Fibroblast of lung (primary cell): ENCODE data around the gene SHKBP1. TPM values are rescaled to one million over a fixed set of nuclear protein-coding genes. Genes with fewer than 3 reads are reported as not detected.

Source experiments
- DNase-seq, 2 donors: peaks; one replicate each; pipeline versions ENCODE4 v3.0.0 to v3.0.0-alpha.2; 2010; ENCODE audit warnings: low read depth in 2 of 2
- H2AFZ ChIP-seq: 2 replicates; pipeline ENCODE4 v1.5.1; 2012; ENCODE audit warnings: low read length, control low read depth, inconsistent platforms
- H3K27ac ChIP-seq: 2 replicates; pipeline ENCODE4 v1.5.1; 2011; ENCODE audit warnings: low read length, control low read depth; ENCODE audit not compliant: insufficient read depth
- H3K27me3 ChIP-seq: 2 replicates; pipeline ENCODE4 v1.5.1; 2011; ENCODE audit warnings: mild to moderate bottlenecking, low read length; ENCODE audit not compliant: control insufficient read depth, insufficient read depth
- H3K36me3 ChIP-seq: 2 replicates; pipeline ENCODE4 v1.5.1; 2011; ENCODE audit warnings: low read length; ENCODE audit not compliant: control insufficient read depth, insufficient read depth
- H3K4me1 ChIP-seq: 2 replicates; pipeline ENCODE4 v1.5.1; 2011; ENCODE audit warnings: low read length; ENCODE audit not compliant: control insufficient read depth, insufficient read depth; ENCODE audit errors: extremely low read depth
- H3K4me2 ChIP-seq: 2 replicates; pipeline ENCODE4 v1.5.1; 2011; ENCODE audit warnings: low read length, control low read depth; ENCODE audit not compliant: insufficient read depth; ENCODE audit errors: extremely low read depth
- H3K4me3 ChIP-seq, 4 experiments: fragments of 200-600 bp in 1 of 4; sonication (generic) in 1 of 4; replicated peaks in 1 of 4; 2 replicates each; pipeline ENCODE4 v1.5.1; 2011 to 2016; ENCODE audit warnings: low read length in 4 of 4, low read depth in 3 of 4, mild to moderate bottlenecking in 3 of 4, control low read depth in 2 of 4, inconsistent platforms in 1 of 4, mixed read lengths in 1 of 4; ENCODE audit not compliant: insufficient read depth in 1 of 4; ENCODE audit errors: control extremely low read depth in 1 of 4
- H3K79me2 ChIP-seq: 2 replicates; pipeline ENCODE4 v1.5.1; 2012; ENCODE audit warnings: mild to moderate bottlenecking, low read length, inconsistent platforms; ENCODE audit not compliant: control insufficient read depth, insufficient read depth
- H3K9ac ChIP-seq: 2 replicates; pipeline ENCODE4 v1.5.1; 2011; ENCODE audit warnings: mild to moderate bottlenecking, low read length, control low read depth; ENCODE audit not compliant: insufficient read depth
- H3K9me3 ChIP-seq: 2 replicates; pipeline ENCODE4 v1.5.1; 2012; ENCODE audit warnings: low read depth, low read length; ENCODE audit not compliant: control insufficient read depth, insufficient read depth
- H4K20me1 ChIP-seq: 2 replicates; pipeline ENCODE4 v1.5.1; 2011; ENCODE audit warnings: low read length; ENCODE audit not compliant: control insufficient read depth, insufficient read depth; ENCODE audit errors: extremely low read depth
- EZH2 ChIP-seq: IDR thresholded peaks from 2 replicates; pipeline ENCODE4 v1.5.1; 2012; ENCODE audit warnings: low read length, control low read depth, mild to moderate bottlenecking; ENCODE audit errors: missing control alignments
- polyA plus RNA-seq, 2 donors: library from polyadenylated mRNA; depleted of rRNA in 1 of 2; stranded (reverse) in 1 of 2; unstranded in 1 of 2; fragments of >200 nt; gene quantifications; 2 replicates each; pipeline ENCODE4 v1.2.1, GENCODE V29; 2011 to 2012; ENCODE audit warnings: missing spikeins in 1 of 2
- total RNA-seq: library from RNA; depleted of rRNA; stranded (reverse); fragments of >200 nt; gene quantifications from 2 replicates; pipeline ENCODE4 v1.2.1, GENCODE V29; 2014
- TF ChIP-seq, protein P1 (sequence below), 2 donors: IDR thresholded peaks in 1 of 2; conservative IDR thresholded peaks in 1 of 2; 1 replicate in 1 of 2; 2 replicates in 1 of 2; pipeline ENCODE4 v1.5.1; 2011 to 2012; ENCODE audit warnings: low read length in 2 of 2, control low read depth in 1 of 2, inconsistent platforms in 1 of 2, low read depth in 1 of 2, mild to moderate bottlenecking in 1 of 2

The SHKBP1 gene
- total and polyA plus RNA-seq, 2 donors (not counting 1 experiment from before 2014, with no cell fraction given): 35.6 to 43.4 TPM

DNA sequence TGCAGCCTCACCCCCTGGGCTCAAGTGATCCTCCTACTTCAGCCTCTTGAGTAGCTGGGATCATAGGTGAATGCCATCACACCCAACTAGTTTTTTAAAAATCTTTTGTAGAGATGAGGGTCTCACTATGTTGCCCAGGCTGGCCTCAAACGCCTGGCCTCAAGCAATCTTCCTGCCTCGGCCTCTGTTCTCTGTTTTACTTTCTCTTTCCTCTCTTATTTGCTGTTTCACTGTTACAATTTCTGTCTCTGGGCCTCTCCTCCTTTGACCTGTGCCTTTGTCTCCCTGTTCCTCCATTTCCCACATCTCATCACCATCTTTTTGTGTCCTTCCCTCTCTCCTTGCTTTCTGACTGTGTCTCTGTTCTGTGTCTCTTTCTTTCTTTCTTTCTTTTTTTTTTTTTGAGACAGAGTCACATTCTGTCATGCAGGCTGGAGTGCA lies 9.3 kb downstream of the SHKBP1 start:
- H3K9ac ChIP-seq: no peak overlapping the region
- H2AFZ ChIP-seq: no peak overlapping the region
- DNase-seq: no peak
- no peaks in the 10 kb centered on the region for H3K4me1 ChIP-seq
- no peak overlapping the region for H3K4me2 ChIP-seq
- no peak overlapping the region for H3K4me3 ChIP-seq
- no peaks in the 10 kb centered on the region for H3K79me2 ChIP-seq
- peaks cover 11% of the 10 kb centered on the region for H3K36me3 ChIP-seq
- no peaks in the 10 kb centered on the region for H4K20me1 ChIP-seq
- no peaks in the 10 kb centered on the region for H3K9me3 ChIP-seq
- H3K27me3 ChIP-seq: no peaks in the 10 kb centered on the region
- TF ChIP-seq, protein P1, sequence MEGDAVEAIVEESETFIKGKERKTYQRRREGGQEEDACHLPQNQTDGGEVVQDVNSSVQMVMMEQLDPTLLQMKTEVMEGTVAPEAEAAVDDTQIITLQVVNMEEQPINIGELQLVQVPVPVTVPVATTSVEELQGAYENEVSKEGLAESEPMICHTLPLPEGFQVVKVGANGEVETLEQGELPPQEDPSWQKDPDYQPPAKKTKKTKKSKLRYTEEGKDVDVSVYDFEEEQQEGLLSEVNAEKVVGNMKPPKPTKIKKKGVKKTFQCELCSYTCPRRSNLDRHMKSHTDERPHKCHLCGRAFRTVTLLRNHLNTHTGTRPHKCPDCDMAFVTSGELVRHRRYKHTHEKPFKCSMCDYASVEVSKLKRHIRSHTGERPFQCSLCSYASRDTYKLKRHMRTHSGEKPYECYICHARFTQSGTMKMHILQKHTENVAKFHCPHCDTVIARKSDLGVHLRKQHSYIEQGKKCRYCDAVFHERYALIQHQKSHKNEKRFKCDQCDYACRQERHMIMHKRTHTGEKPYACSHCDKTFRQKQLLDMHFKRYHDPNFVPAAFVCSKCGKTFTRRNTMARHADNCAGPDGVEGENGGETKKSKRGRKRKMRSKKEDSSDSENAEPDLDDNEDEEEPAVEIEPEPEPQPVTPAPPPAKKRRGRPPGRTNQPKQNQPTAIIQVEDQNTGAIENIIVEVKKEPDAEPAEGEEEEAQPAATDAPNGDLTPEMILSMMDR (conservative IDR thresholded peaks at IDR 0.05 in 1 of 2, IDR thresholded peaks at IDR 0.05 in 1 of 2; ENCODE audit: low read depth in 1 of 2, low read length in 2 of 2): no peak
- TF ChIP-seq EZH2: no peak
- no peak overlapping the region for H3K27ac ChIP-seq

DNA sequence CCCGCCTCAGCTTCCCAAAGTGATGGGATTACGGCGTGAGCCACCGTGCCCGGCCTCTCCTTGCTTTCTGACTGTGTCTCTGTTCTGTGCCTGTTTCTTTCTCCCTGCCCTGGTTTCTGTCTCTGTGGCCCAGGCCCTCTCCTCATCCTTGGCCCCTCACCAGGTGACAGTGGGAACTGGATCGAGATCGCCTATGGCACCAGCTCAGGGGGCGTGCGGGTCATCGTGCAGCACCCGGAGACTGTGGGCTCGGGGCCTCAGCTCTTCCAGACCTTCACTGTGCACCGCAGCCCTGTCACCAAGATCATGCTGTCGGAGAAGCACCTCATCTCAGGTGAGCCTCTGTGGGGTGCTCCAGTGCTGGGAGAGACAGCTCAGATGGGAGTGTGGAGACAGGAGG lies 9.9 kb downstream of the SHKBP1 start:
- Histone ChIP-seq H3K9ac (no peak overlapping the region), H3K9me3 (no peaks in the 10 kb centered on the region), H3K4me2 (no peak overlapping the region), H3K4me3 (no peak overlapping the region), H2AFZ (no peak overlapping the region), H3K4me1 (no peaks in the 10 kb centered on the region), H3K27ac (no peak overlapping the region), H3K36me3 (peaks cover 8% of the 10 kb centered on the region), H3K79me2 (no peaks in the 10 kb centered on the region), H3K27me3 (no peaks in the 10 kb centered on the region), H4K20me1 (no peaks in the 10 kb centered on the region)
- no peak for DNase-seq
- TF ChIP-seq, protein P1 (conservative IDR thresholded peaks at IDR 0.05 in 1 of 2, IDR thresholded peaks at IDR 0.05 in 1 of 2; ENCODE audit: low read depth in 1 of 2, low read length in 2 of 2): no peak
- no peak for TF ChIP-seq EZH2

DNA sequence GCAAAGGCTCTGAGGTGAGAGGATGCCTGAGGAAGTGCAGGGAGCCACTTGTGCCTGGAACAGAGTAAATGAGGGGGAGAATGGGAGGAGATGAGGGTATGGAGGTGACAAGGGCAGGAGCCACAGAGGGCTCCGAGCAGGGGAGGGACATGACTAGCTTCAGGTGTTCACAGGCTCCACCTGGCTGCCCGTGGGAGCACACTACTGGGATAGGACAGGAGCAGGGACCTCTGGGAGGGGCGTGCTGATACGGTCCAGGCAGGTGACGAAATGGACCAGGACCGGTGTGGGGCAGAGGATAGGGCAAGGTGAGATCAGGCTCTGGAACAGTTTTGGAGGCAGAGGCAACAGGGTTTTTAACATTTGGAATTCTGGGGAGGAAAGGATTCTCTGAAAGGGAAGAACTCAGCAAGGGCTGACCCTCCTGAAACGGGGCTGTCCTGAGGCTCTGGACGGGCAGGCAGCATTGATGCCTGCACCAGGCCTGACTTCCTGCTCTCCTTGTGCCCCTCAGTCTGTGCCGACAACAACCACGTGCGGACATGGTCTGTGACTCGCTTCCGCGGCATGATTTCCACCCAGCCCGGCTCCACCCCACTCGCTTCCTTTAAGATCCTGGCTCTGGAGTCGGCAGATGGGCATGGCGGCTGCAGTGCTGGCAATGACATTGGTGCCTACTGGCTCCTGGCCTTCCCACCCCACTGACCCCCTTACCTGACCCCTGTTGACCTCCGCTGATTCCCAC lies 11.6 kb downstream of the SHKBP1 start:
- H3K79me2 ChIP-seq: no peaks in the 10 kb centered on the region
- H3K4me1 ChIP-seq: no peaks in the 10 kb centered on the region
- no peaks in the 10 kb centered on the region for H4K20me1 ChIP-seq
- no peak overlapping the region for H2AFZ ChIP-seq
- no peak overlapping the region for H3K4me2 ChIP-seq
- H3K27me3 ChIP-seq: no peaks in the 10 kb centered on the region
- no peak overlapping the region for H3K4me3 ChIP-seq
- no peak overlapping the region for H3K27ac ChIP-seq
- no peak overlapping the region for H3K9ac ChIP-seq
- DNase-seq: peak; percentile 47 to 71
- peaks cover 6% of the 10 kb centered on the region for H3K36me3 ChIP-seq
- no peak for TF ChIP-seq EZH2
- TF ChIP-seq, protein P1 (conservative IDR thresholded peaks at IDR 0.05 in 1 of 2, IDR thresholded peaks at IDR 0.05 in 1 of 2; ENCODE audit: low read depth in 1 of 2, low read length in 2 of 2): no peak
- no peaks in the 10 kb centered on the region for H3K9me3 ChIP-seq
